Measurements from ENCODE around the gene CRYZL1.

The CRYZL1 gene

DNA sequence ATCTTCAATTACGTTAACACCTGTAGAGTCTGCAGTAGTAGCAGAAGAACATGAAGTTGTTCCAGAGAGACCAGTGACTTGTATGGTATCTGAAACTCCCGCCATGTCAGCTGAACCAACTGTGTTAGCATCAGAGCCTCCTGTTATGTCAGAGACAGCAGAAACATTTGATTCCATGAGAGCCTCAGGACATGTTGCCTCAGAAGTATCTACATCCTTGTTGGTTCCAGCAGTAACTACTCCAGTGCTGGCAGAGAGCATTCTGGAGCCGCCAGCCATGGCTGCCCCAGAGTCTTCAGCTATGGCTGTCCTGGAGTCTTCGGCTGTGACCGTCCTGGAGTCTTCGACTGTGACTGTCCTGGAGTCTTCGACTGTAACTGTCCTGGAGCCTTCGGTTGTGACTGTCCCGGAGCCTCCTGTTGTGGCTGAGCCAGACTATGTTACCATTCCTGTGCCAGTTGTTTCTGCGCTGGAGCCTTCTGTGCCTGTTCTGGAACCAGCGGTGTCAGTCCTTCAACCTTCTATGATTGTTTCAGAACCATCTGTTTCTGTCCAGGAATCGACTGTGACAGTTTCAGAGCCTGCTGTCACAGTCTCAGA lies 88.4 kb downstream of the CRYZL1 start:
- Histone ChIP-seq H2BK120ac (ENCODE audit: low read depth, low read length) (no peak overlapping the region), H2AK5ac (ENCODE audit: low read length) (no peak overlapping the region), H3K23ac (ENCODE audit: low read length) (no peak overlapping the region), H3K79me1 (ENCODE audit: low read length) (peaks cover 28% of the 10 kb centered on the region), H3K4me1 (ENCODE audit: control insufficient read depth, low read depth, low read length) (no peaks in the 10 kb centered on the region), H3K36me3 (ENCODE audit: control insufficient read depth, insufficient read depth, low read length) (peaks cover 44% of the 10 kb centered on the region), H3K4me3 (ENCODE audit: low read length) (no peak overlapping the region), H2BK5ac (ENCODE audit: low read length) (no peak overlapping the region), H3K4ac (ENCODE audit: low read depth, low read length) (no peak overlapping the region), H4K8ac (ENCODE audit: low read depth, low read length) (no peak overlapping the region), H3K9ac (ENCODE audit: low read length) (no peak overlapping the region), H2BK15ac (replicated peaks; ENCODE audit: low read depth) (no peak overlapping the region), H3K27me3 (ENCODE audit: insufficient read depth, low read length, poor library complexity) (no peaks in the 10 kb centered on the region), H3K27ac (ENCODE audit: low read depth, low read length) (no peak overlapping the region), H3K56ac (ENCODE audit: low read length) (no peak overlapping the region), H3K18ac (ENCODE audit: low read length) (no peak overlapping the region), H4K5ac (ENCODE audit: low read length) (no peak overlapping the region), H3K4me2 (ENCODE audit: low read length) (no peak overlapping the region), H3K79me2 (ENCODE audit: control insufficient read depth, insufficient read depth, low read length) (peaks cover 80% of the 10 kb centered on the region)
- WGBS (ENCODE audit: extremely low coverage, insufficient coverage, low lambda C conversion rate): no CpG with 5 or more reads among the region's 12 CpGs
- DNase-seq: no peak

DNA sequence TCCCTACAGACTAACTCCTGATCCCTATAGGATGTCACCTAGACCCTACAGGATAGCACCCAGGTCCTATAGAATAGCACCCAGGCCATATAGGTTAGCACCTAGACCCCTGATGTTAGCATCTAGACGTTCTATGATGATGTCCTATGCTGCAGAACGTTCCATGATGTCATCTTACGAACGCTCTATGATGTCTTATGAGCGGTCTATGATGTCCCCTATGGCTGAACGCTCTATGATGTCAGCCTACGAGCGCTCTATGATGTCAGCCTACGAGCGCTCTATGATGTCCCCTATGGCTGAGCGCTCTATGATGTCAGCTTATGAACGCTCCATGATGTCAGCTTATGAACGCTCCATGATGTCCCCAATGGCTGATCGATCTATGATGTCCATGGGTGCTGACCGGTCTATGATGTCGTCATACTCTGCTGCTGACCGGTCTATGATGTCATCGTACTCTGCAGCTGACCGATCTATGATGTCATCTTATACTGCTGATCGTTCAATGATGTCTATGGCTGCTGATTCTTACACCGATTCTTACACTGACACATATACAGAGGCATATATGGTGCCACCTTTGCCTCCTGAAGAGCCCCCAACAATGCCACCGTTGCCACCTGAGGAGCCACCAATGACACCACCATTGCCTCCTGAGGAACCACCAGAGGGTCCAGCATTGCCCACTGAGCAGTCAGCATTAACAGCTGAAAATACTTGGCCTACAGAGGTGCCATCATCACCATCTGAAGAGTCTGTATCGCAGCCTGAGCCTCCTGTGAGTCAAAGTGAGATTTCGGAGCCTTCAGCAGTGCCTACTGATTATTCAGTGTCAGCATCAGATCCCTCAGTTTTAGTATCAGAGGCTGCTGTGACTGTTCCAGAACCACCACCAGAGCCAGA lies 89.2 kb downstream of the CRYZL1 start:
- Histone ChIP-seq H3K79me1 (ENCODE audit: low read length) (peaks cover 23% of the 10 kb centered on the region), H3K79me2 (ENCODE audit: control insufficient read depth, insufficient read depth, low read length) (peaks cover 77% of the 10 kb centered on the region), H2BK120ac (ENCODE audit: low read depth, low read length) (no peak overlapping the region), H3K27me3 (ENCODE audit: insufficient read depth, low read length, poor library complexity) (no peaks in the 10 kb centered on the region), H3K9ac (ENCODE audit: low read length) (no peak overlapping the region), H4K8ac (ENCODE audit: low read depth, low read length) (no peak overlapping the region), H2AK5ac (ENCODE audit: low read length) (no peak overlapping the region), H3K4me1 (ENCODE audit: control insufficient read depth, low read depth, low read length) (no peaks in the 10 kb centered on the region), H2BK15ac (replicated peaks; ENCODE audit: low read depth) (no peak overlapping the region), H3K18ac (ENCODE audit: low read length) (no peak overlapping the region), H2BK5ac (ENCODE audit: low read length) (no peak overlapping the region), H3K56ac (ENCODE audit: low read length) (no peak overlapping the region), H3K27ac (ENCODE audit: low read depth, low read length) (no peak overlapping the region), H3K36me3 (ENCODE audit: control insufficient read depth, insufficient read depth, low read length) (peaks cover 39% of the 10 kb centered on the region), H3K4ac (ENCODE audit: low read depth, low read length) (no peak overlapping the region), H3K23ac (ENCODE audit: low read length) (no peak overlapping the region), H3K4me2 (ENCODE audit: low read length) (no peak overlapping the region), H4K5ac (ENCODE audit: low read length) (no peak overlapping the region), H3K4me3 (ENCODE audit: low read length) (no peak overlapping the region)
- no peak for DNase-seq
- WGBS (ENCODE audit: extremely low coverage, insufficient coverage, low lambda C conversion rate): no CpG with 5 or more reads among the region's 24 CpGs

DNA sequence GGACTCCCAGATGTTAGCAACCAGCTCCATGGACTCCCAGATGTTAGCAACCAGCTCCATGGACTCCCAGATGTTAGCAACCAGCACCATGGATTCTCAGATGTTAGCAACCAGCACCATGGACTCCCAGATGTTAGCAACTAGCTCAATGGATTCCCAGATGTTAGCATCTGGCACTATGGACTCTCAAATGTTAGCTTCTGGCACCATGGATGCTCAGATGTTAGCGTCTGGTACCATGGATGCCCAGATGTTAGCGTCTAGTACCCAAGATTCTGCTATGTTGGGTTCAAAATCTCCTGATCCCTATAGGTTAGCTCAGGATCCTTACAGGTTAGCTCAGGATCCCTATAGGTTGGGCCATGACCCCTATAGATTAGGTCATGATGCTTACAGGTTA lies 89.9 kb downstream of the CRYZL1 start:
- Histone ChIP-seq H3K4me2 (ENCODE audit: low read length) (no peak overlapping the region), H2BK5ac (ENCODE audit: low read length) (no peak overlapping the region), H3K79me2 (ENCODE audit: control insufficient read depth, insufficient read depth, low read length) (peaks cover 77% of the 10 kb centered on the region), H2BK15ac (replicated peaks; ENCODE audit: low read depth) (no peak overlapping the region), H3K36me3 (ENCODE audit: control insufficient read depth, insufficient read depth, low read length) (peaks cover 37% of the 10 kb centered on the region), H3K4me3 (ENCODE audit: low read length) (no peak overlapping the region), H3K56ac (ENCODE audit: low read length) (no peak overlapping the region), H4K5ac (ENCODE audit: low read length) (no peak overlapping the region), H3K23ac (ENCODE audit: low read length) (no peak overlapping the region), H4K8ac (ENCODE audit: low read depth, low read length) (no peak overlapping the region), H3K4me1 (ENCODE audit: control insufficient read depth, low read depth, low read length) (no peaks in the 10 kb centered on the region), H3K27ac (ENCODE audit: low read depth, low read length) (no peak overlapping the region), H3K27me3 (ENCODE audit: insufficient read depth, low read length, poor library complexity) (no peaks in the 10 kb centered on the region), H3K4ac (ENCODE audit: low read depth, low read length) (no peak overlapping the region), H2BK120ac (ENCODE audit: low read depth, low read length) (no peak overlapping the region), H3K79me1 (ENCODE audit: low read length) (peaks cover 19% of the 10 kb centered on the region), H3K18ac (ENCODE audit: low read length) (no peak overlapping the region), H3K9ac (ENCODE audit: low read length) (no peak overlapping the region), H2AK5ac (ENCODE audit: low read length) (no peak overlapping the region)
- DNase-seq: no peak
- no CpG with 5 or more reads among the region's 2 CpGs for WGBS (ENCODE audit: extremely low coverage, insufficient coverage, low lambda C conversion rate)

DNA sequence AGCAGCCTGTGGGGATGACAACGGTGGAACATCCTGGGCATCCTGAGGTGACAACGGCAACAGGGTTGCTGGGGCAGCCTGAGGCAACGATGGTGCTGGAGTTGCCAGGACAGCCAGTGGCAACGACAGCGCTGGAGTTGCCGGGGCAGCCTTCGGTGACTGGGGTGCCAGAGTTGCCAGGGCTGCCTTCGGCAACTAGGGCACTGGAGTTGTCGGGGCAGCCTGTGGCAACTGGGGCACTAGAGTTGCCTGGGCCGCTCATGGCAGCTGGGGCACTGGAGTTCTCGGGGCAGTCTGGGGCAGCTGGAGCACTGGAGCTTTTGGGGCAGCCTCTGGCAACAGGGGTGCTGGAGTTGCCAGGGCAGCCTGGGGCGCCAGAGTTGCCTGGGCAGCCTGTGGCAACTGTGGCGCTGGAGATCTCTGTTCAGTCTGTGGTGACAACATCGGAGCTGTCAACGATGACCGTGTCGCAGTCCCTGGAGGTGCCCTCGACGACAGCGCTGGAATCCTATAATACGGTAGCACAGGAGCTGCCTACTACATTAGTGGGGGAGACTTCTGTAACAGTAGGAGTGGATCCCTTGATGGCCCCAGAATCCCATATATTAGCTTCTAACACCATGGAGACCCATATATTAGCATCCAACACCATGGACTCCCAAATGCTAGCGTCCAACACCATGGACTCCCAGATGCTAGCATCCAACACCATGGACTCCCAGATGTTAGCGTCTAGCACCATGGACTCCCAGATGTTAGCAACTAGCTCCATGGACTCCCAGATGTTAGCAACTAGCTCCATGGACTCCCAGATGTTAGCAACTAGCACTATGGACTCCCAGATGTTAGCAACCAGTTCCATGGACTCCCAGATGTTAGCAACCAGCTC lies 90.5 kb downstream of the CRYZL1 start:
- no peak overlapping the region for H3K4me3 ChIP-seq (ENCODE audit: low read length)

DNA sequence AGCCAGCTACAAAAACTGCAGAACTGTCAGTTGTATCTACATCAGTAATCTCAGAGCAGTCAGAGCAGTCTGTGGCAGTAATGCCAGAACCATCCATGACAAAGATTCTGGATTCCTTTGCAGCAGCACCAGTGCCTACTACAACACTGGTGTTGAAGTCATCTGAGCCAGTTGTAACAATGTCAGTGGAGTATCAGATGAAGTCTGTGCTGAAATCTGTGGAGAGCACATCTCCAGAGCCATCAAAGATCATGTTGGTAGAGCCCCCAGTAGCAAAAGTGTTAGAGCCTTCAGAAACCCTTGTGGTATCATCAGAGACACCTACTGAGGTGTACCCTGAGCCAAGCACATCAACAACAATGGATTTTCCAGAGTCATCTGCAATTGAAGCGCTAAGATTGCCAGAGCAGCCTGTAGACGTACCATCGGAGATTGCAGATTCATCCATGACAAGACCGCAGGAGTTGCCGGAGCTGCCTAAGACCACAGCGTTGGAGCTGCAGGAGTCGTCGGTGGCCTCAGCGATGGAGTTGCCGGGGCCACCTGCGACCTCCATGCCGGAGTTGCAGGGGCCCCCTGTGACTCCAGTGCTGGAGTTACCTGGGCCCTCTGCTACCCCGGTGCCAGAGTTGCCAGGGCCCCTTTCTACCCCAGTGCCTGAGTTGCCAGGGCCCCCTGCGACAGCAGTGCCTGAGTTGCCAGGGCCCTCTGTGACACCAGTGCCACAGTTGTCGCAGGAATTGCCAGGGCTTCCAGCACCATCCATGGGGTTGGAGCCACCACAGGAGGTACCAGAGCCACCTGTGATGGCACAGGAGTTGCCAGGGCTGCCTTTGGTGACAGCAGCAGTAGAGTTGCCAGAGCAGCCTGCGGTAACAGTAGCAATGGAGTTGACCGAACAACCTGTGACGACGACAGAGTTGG lies 91.4 kb downstream of the CRYZL1 start:
- peaks cover 37% of the 10 kb centered on the region for H3K36me3 ChIP-seq (ENCODE audit: control insufficient read depth, insufficient read depth, low read length)
- H3K27me3 ChIP-seq (ENCODE audit: insufficient read depth, low read length, poor library complexity): no peaks in the 10 kb centered on the region
- no peak overlapping the region for H3K23ac ChIP-seq (ENCODE audit: low read length)
- WGBS (ENCODE audit: extremely low coverage, insufficient coverage, low lambda C conversion rate): no CpG with 5 or more reads among the region's 19 CpGs
- no peak overlapping the region for H2BK120ac ChIP-seq (ENCODE audit: low read depth, low read length)
- H3K27ac ChIP-seq (ENCODE audit: low read depth, low read length): no peak overlapping the region
- H3K4me3 ChIP-seq (ENCODE audit: low read length): no peak overlapping the region
- H3K18ac ChIP-seq (ENCODE audit: low read length): no peak overlapping the region
- DNase-seq: no peak
- H4K5ac ChIP-seq (ENCODE audit: low read length): no peak overlapping the region
- no peak overlapping the region for H3K4me2 ChIP-seq (ENCODE audit: low read length)
- no peak overlapping the region for H4K8ac ChIP-seq (ENCODE audit: low read depth, low read length)
- peaks cover 83% of the 10 kb centered on the region for H3K79me2 ChIP-seq (ENCODE audit: control insufficient read depth, insufficient read depth, low read length)
- H2BK5ac ChIP-seq (ENCODE audit: low read length): no peak overlapping the region
- no peak overlapping the region for H3K9ac ChIP-seq (ENCODE audit: low read length)
- no peak overlapping the region for H3K56ac ChIP-seq (ENCODE audit: low read length)
- H3K4ac ChIP-seq (ENCODE audit: low read depth, low read length): no peak overlapping the region
- H3K4me1 ChIP-seq (ENCODE audit: control insufficient read depth, low read depth, low read length): no peaks in the 10 kb centered on the region
- H2AK5ac ChIP-seq (ENCODE audit: low read length): no peak overlapping the region
- no peak overlapping the region for H2BK15ac ChIP-seq (replicated peaks; ENCODE audit: low read depth)
- peaks cover 19% of the 10 kb centered on the region for H3K79me1 ChIP-seq (ENCODE audit: low read length)

More for the DNA sequence above, 90.5 kb downstream of the CRYZL1 start:
- Histone ChIP-seq H3K9ac (ENCODE audit: low read length) (no peak overlapping the region), H3K56ac (ENCODE audit: low read length) (no peak overlapping the region), H3K27me3 (ENCODE audit: insufficient read depth, low read length, poor library complexity) (no peaks in the 10 kb centered on the region), H3K79me1 (ENCODE audit: low read length) (peaks cover 19% of the 10 kb centered on the region), H3K36me3 (ENCODE audit: control insufficient read depth, insufficient read depth, low read length) (peaks cover 37% of the 10 kb centered on the region), H3K18ac (ENCODE audit: low read length) (no peak overlapping the region), H4K5ac (ENCODE audit: low read length) (no peak overlapping the region), H3K4me1 (ENCODE audit: control insufficient read depth, low read depth, low read length) (no peaks in the 10 kb centered on the region), H2BK5ac (ENCODE audit: low read length) (no peak overlapping the region), H3K4ac (ENCODE audit: low read depth, low read length) (no peak overlapping the region), H3K79me2 (ENCODE audit: control insufficient read depth, insufficient read depth, low read length) (peaks cover 79% of the 10 kb centered on the region), H2BK120ac (ENCODE audit: low read depth, low read length) (no peak overlapping the region), H2BK15ac (replicated peaks; ENCODE audit: low read depth) (no peak overlapping the region), H2AK5ac (ENCODE audit: low read length) (no peak overlapping the region), H3K27ac (ENCODE audit: low read depth, low read length) (no peak overlapping the region), H3K4me2 (ENCODE audit: low read length) (no peak overlapping the region), H4K8ac (ENCODE audit: low read depth, low read length) (no peak overlapping the region), H3K23ac (ENCODE audit: low read length) (no peak overlapping the region)
- no peak for DNase-seq
- WGBS (ENCODE audit: extremely low coverage, insufficient coverage, low lambda C conversion rate): no CpG with 5 or more reads among the region's 23 CpGs
